Right atrium auricular region (tissue), 2 donors: Measurements from ENCODE around the gene PCDHGA6. TPM values are rescaled to one million over a fixed set of nuclear protein-coding genes. Genes with fewer than 3 reads are reported as not detected.
A peak's percentile ranks its signal among the peaks of the same experiment; 100 is the strongest.
"Not testable (repeated sequence)": the region's sequence is repeated elsewhere in the genome, so short reads cannot be mapped to it uniquely, and the experiment has no call there.

Source experiments
- DNase-seq: peaks from one replicate; pipeline ENCODE4 v3.0.0-alpha.2; 2019; ENCODE audit warnings: low spot score
- H3K27ac ChIP-seq, 2 donors: fragments of 200-600 bp; sonication (generic); 1 replicate in 1 of 2; 2 replicates in 1 of 2; pipeline ENCODE4 v1.5.1; 2016 to 2019
- H3K27me3 ChIP-seq, 2 donors: fragments of 200-600 bp; sonication (generic); one replicate each; pipeline versions ENCODE4 v1.5.1 to v1.6.0; 2017 to 2019
- H3K36me3 ChIP-seq: fragments of 200-600 bp; sonication (generic); one replicate; pipeline ENCODE4 v1.5.1; 2016
- H3K4me1 ChIP-seq, 2 donors: fragments of 200-600 bp; sonication (generic); one replicate each; pipeline versions ENCODE4 v1.5.1 to v1.6.0; 2017 to 2019
- H3K4me3 ChIP-seq, 2 donors: fragments of 200-600 bp; sonication (generic); 1 replicate in 1 of 2; 2 replicates in 1 of 2; pipeline ENCODE4 v1.5.1; 2017 to 2019; ENCODE audit warnings: mild to moderate bottlenecking in 1 of 2, moderate library complexity in 1 of 2
- H3K9me3 ChIP-seq, 2 donors: fragments of 200-600 bp; sonication (generic); one replicate each; pipeline ENCODE4 v1.5.1; 2019
- total RNA-seq, 2 donors: library from RNA; depleted of rRNA; stranded (reverse); fragments of >200 nt; gene quantifications; one replicate each; pipeline ENCODE4 v1.1.0, GENCODE V29; 2016
- TF ChIP-seq, protein P1 (sequence below), 2 donors: fragments of 200-600 bp; sonication (generic); IDR thresholded peaks; one replicate each; pipeline ENCODE4 v1.5.1; 2019; ENCODE audit warnings: antibody characterized with exemption in 2 of 2

The PCDHGA6 gene
- total RNA-seq, 2 donors from 2014 or later: 4.7 to 5.3 TPM

DNA sequence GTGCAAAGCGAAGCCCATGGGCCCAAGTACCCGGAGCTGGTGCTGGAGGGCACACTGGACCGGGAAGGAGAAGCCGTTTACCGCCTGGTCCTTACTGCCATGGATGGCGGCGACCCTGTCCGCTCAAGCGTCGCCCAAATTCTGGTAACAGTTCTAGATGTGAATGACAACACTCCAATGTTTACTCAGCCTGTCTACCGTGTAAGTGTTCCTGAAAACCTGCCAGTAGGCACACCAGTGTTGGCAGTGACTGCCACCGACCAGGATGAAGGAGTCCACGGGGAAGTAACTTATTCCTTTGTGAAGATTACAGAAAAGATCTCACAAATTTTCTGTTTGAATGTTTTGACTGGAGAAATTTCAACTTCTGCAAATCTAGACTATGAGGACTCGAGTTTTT is 936 bp downstream of the PCDHGA6 start:
- H3K27me3 ChIP-seq: no peaks in the 10 kb centered on the region
- DNase-seq: no peak
- H3K9me3 ChIP-seq: peaks cover 15 to 93% of the 10 kb centered on the region in 2 donors
- no peak overlapping the region for H3K4me3 ChIP-seq
- TF ChIP-seq, protein P1, sequence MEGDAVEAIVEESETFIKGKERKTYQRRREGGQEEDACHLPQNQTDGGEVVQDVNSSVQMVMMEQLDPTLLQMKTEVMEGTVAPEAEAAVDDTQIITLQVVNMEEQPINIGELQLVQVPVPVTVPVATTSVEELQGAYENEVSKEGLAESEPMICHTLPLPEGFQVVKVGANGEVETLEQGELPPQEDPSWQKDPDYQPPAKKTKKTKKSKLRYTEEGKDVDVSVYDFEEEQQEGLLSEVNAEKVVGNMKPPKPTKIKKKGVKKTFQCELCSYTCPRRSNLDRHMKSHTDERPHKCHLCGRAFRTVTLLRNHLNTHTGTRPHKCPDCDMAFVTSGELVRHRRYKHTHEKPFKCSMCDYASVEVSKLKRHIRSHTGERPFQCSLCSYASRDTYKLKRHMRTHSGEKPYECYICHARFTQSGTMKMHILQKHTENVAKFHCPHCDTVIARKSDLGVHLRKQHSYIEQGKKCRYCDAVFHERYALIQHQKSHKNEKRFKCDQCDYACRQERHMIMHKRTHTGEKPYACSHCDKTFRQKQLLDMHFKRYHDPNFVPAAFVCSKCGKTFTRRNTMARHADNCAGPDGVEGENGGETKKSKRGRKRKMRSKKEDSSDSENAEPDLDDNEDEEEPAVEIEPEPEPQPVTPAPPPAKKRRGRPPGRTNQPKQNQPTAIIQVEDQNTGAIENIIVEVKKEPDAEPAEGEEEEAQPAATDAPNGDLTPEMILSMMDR (IDR thresholded peaks at IDR 0.05): no peak
- H3K36me3 ChIP-seq: no peaks in the 10 kb centered on the region
- H3K27ac ChIP-seq: no peak overlapping the region
- H3K4me1 ChIP-seq: no peaks in the 10 kb centered on the region

DNA sequence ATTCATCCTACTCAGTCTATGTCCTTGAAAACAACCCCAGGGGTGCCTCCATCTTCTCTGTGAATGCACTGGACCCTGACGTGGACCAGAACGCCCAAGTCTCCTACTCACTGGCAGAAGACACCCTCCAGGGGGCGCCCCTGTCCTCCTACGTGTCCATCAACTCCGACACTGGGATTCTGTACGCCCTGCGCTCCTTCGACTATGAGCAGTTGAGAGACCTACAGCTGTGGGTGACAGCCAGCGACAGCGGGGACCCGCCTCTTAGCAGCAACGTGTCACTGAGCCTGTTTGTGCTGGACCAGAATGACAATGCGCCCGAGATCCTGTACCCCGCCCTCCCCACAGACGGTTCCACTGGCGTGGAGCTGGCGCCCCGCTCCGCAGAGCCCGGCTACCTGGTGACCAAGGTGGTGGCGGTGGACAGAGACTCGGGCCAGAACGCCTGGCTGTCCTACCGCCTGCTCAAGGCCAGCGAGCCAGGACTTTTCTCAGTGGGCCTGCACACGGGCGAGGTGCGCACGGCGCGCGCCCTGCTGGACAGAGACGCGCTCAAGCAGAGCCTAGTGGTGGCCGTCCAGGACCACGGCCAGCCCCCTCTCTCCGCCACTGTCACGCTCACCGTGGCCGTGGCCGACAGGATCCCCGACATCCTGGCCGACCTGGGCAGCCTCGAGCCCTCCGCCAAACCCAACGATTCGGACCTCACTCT is 1.9 kb downstream of the PCDHGA6 start:
- H3K4me1 ChIP-seq, H3K4me3 ChIP-seq, DNase-seq, H3K27me3 ChIP-seq, H3K27ac ChIP-seq, H3K36me3 ChIP-seq: not testable (repeated sequence)
- H3K9me3 ChIP-seq: peaks cover 15 to 92% of the 10 kb centered on the region in 2 donors

DNA sequence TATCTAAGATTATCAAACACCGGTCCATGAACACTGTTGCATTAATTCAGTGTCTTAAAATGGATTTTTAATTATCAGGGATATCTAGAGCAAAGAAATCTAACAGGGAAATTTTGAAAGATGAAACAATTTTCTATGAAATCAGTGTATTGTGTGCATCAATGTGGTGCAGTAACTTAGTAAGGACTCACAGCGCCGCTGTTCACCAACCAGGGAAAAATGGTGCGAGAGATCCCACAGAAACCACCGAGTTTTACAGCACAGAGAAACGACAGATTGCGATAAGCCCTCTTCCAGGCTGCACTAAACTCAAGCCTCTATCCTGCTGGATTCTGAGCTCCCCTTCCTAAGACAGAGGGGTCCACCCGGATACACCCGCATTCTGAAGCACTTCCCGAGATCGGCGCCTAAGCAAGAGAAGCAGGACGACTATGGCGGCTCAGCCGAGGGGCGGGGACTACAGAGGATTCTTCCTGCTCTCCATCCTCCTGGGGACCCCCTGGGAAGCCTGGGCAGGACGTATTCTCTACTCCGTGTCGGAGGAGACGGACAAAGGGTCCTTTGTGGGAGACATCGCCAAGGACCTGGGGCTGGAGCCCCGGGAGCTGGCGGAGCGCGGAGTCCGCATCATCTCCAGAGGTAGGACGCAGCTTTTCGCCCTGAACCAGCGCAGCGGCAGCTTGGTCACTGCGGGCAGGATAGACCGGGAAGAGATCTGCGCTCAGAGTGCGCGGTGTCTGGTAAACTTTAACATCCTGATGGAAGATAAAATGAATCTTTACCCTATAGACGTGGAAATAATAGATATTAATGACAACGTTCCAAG is 9.0 kb downstream of the PCDHGA6 start, which contains the start of gene PCDHGA7:
Gene PCDHGA7 (plus strand): TSS at position 274 of the 826 bp plus-strand sequence. CDS start 158 bp downstream, at position 432.
- Histone ChIP-seq H3K27ac (no peak within 1 kb of the TSS), H3K27me3 (no peaks in the 10 kb centered on the region), H3K9me3 (peaks cover 0 to 95% of the 10 kb centered on the region in 2 donors), H3K36me3 (peaks cover 4% of the 10 kb centered on the region), H3K4me1 (peaks cover 0 to 4% of the 10 kb centered on the region in 2 donors), H3K4me3 (peak within 1 kb of the TSS; percentile 35 to 43)
- DNase-seq: no peak
- TF ChIP-seq, protein P1 (IDR thresholded peaks at IDR 0.05): peak in 1 of 2 donors; percentile 51

DNA sequence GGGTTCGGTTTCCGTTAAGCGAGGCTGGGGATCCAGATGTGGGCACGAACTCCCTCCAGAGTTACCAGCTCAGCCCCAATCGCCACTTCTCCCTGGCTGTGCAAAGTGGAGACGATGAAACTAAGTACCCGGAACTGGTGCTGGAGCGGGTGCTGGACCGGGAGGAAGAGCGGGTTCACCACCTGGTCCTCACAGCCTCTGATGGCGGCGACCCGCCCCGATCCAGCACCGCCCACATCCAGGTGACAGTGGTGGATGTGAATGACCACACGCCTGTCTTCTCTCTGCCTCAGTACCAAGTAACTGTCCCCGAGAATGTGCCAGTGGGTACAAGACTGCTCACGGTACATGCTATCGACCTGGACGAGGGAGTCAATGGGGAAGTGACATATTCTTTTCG is 9.7 kb downstream of the PCDHGA6 start:
- peaks cover 0 to 4% of the 10 kb centered on the region in 2 donors for H3K4me1 ChIP-seq
- TF ChIP-seq, protein P1 (IDR thresholded peaks at IDR 0.05): no peak
- peak overlapping the region in 1 of 2 donors; percentile 43 for H3K4me3 ChIP-seq
- H3K27ac ChIP-seq: no peak overlapping the region
- DNase-seq: no peak
- H3K36me3 ChIP-seq: peaks cover 4% of the 10 kb centered on the region
- H3K27me3 ChIP-seq: no peaks in the 10 kb centered on the region
- H3K9me3 ChIP-seq: peaks cover 0 to 91% of the 10 kb centered on the region in 2 donors

DNA sequence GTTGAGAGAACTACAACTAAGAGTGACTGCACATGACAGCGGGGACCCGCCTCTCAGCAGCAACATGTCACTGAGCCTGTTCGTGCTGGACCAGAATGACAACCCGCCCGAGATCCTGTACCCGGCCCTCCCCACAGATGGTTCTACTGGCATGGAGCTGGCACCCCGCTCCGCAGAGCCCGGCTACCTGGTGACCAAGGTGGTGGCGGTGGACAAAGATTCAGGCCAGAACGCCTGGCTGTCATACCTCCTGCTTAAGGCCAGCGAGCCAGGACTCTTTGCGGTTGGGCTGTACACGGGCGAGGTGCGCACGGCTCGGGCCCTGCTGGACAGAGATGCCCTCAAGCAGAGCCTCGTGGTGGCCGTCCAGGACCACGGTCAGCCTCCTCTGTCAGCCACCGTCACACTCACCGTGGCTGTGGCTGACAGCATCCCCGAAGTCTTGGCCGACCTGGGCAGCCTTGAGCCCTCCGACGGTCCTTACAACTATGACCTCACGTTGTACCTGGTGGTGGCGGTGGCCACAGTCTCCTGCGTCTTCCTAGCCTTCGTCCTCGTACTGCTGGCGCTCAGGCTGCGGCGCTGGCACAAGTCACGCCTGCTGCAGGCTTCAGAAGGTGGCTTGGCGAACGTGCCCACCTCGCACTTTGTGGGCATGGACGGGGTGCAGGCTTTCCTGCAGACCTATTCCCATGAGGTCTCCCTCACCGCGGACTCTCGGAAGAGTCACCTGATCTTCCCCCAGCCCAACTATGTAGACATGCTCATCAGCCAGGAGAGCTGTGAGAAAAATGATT is 11.0 kb downstream of the PCDHGA6 start:
- Histone ChIP-seq H3K27me3 (no peaks in the 10 kb centered on the region), H3K27ac (no peak overlapping the region), H3K4me3 (no peak overlapping the region), H3K36me3 (peaks cover 4% of the 10 kb centered on the region), H3K4me1 (peaks cover 0 to 4% of the 10 kb centered on the region in 2 donors), H3K9me3 (peaks cover 6 to 91% of the 10 kb centered on the region in 2 donors)
- DNase-seq: no peak
- TF ChIP-seq, protein P1 (IDR thresholded peaks at IDR 0.05): no peak
